ENCODE measurements around the gene MSI2.

DNA sequence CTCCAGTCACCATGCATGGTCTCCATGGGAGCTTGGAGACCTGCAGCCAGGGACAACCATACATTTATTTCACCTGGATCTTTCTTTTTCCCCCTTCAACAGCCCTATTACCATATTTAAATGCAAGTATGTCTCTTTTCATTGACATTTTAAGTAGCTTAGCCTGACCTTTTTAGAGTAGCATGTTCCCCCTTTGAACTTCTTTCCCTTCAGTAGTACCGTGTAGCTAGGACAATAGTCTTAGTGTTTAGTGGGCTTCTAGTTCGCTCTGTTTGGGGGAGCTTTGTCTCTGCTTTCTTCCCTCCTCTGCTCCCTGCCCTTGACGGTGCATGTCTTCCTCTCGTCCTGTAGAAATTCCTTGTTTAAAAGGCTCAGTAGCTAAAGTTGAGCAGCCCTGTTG lies 394.2 kb downstream of the MSI2 start:
- no peak for TF ChIP-seq CTCF (IDR thresholded peaks at IDR 0.05; ENCODE audit: low read length)
- no peak for TF ChIP-seq EZH2 (IDR thresholded peaks at IDR 0.05; ENCODE audit: borderline replicate concordance, low read length)
